NCI-H345 (cell line): ENCODE measurements around the gene PSAPL1.

Experiments used
- DNase-seq: peaks from one replicate; lab custom pipeline; 2025; lab: John Stamatoyannopoulos, UW

PSAPL1 gene, protein sequence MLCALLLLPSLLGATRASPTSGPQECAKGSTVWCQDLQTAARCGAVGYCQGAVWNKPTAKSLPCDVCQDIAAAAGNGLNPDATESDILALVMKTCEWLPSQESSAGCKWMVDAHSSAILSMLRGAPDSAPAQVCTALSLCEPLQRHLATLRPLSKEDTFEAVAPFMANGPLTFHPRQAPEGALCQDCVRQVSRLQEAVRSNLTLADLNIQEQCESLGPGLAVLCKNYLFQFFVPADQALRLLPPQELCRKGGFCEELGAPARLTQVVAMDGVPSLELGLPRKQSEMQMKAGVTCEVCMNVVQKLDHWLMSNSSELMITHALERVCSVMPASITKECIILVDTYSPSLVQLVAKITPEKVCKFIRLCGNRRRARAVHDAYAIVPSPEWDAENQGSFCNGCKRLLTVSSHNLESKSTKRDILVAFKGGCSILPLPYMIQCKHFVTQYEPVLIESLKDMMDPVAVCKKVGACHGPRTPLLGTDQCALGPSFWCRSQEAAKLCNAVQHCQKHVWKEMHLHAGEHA

DNA sequence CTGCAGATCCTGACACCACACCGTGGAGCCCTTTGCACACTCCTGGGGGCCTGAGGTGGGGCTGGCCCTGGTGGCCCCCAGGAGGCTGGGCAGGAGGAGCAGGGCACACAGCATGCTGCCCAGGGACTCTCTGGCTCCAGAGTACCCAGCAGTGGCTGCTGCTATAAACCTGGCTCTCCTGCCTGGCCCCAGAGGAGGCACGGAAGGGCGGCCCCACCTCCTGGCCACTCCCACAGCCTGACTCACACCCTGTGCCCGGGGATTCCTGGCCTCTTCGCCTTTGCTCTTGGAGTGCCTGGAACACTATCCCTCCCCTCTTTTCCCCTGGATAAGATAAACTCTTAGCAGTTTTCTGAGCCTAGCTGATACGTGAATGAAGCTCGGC, at the start of gene PSAPL1:
Gene PSAPL1 (minus strand): TSS at position 165 of the 385 bp plus-strand sequence. CDS start 51 bp downstream, at position 114.
- DNase-seq = peak; percentile 7

DNA sequence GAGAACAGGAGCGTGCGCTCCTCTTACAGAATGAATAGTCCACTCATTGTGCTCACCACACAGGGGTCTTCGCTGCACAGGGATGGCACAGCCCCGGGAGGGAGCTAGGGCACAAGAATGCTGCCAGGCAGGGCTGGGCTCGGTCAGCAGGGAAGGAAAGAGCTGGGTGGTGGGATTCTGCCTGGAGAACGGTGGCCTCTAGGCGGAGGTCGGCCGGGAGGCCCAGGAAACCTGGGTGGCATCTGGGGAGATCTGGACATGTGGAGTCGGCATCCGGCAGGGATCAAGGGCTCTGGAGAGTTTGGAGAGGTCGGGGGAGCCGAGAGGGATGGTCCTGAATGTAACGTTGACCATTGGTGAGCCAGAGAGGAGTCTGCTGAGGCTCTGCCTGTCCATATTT, 46.5 kb upstream of the PSAPL1 start:
- DNase-seq = no peak

DNA sequence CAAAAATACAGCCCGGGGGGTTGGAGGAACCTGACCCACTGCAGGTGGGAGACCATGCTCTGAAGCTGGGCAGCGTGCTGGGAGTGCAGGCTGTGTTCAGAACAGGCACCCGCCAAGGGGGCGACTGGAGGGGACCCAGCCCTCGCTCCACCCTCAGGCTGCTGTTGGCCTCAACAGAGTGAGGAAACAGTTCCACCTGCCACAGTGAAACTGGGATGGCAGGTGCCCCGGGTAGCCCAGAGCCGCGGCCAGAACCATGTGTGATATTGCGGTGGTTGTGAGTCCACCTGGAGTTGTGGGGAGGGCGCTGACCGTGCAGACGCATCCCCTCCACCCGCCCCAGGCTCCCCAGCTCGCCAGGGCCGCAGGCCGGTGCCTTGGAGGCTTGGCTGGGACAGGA, 45.7 kb upstream of the PSAPL1 start:
- no peak for DNase-seq

DNA sequence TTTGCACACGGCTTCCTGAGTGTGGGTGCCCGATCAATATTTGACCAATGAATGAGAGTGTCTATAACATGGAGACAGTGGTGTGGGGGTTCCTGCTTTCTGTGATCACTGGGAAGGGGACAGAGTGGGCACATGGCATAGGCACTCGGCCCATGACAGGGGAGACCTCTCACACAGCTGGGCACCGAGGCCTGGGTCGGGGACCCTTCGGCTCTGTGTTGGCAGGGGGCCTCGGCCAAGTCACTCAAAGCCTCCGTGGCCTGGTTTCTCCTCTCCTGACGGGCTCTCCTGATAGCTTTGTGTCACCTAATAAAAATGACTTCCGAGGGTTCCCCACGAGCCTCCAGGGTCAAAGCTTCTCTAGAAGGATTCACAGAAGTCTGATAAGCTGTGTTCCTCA, 43.9 kb upstream of the PSAPL1 start:
- no peak for DNase-seq

DNA sequence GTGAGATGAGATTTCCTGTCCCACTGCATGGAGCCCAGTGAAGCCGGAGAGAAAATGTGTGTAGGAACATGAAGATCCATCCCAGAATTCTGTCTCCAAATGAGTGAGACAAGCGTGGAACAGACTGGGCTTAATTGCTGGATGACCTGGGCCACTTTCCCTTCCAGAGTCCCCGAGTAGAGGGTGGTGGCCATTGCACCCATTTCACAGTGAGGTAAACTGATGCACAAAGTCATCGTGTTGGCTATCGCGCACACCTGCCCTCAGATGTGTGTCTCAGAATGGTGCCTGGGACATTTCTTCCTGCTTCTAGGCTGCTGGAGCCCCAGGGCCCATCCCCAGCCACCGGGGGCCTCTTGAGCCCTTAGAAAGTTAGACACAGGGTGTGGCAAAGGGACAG, 43.0 kb upstream of the PSAPL1 start:
- DNase-seq = no peak

DNA sequence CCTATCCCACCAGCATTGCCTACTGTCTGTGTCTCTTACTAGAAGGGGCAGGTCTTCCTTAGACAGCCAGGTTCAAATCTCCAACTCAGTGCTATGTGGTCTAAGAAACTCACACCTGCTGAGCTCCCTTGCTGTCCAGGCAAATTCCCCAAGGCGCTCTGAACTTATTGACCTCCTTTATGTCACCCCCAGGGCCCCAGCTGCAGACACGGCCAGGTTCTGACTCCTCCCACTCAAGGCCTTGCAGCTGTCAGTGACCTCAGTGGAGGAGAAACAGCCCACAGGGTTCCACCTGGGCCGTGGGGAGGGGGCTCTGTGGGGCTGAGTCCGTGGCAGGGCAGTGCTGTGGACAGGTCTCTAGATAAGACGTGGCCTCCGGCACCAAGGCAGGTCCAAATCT, 42.1 kb upstream of the PSAPL1 start:
- DNase-seq = no peak

DNA sequence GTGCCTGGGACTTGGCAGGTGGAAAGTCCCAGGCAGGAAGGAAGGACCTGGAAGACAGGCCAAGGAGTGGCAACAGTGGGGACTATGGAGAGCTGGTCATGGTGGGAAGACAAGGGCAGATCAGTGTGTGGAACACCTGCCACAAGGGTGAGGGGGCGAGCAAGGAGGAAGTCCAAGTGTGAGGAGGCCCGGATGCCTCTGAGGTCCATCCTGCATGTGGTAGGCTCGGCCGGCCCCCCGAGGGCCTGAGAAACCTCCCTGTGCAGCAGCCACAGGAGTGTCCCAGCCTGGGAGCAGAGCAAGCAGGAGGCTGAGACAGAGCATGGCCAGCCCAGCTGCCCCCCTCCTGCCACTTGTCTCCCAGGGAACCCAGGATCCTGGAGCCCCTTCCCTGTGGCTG, 40.5 kb upstream of the PSAPL1 start:
- DNase-seq = no peak

DNA sequence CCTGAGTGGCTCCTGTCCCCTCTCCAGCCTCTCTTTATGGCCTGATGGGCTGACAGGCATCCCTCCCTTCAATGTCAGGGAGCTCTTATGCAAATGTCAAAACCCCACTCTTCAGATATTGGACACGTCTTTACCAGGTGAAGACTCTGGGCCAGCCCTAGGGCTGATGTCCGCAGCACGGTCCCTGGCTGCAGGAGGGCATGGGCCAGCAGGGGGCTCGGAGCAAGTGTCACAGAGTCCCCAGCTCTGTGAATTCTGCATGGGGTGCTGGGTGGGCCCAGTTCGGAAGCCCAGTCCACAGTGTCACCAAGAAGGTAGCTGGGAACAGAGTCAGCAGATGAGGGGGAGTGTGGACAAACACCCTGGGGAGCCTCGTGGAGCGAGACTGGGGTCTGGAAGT, 39.6 kb upstream of the PSAPL1 start:
- DNase-seq = no peak

DNA sequence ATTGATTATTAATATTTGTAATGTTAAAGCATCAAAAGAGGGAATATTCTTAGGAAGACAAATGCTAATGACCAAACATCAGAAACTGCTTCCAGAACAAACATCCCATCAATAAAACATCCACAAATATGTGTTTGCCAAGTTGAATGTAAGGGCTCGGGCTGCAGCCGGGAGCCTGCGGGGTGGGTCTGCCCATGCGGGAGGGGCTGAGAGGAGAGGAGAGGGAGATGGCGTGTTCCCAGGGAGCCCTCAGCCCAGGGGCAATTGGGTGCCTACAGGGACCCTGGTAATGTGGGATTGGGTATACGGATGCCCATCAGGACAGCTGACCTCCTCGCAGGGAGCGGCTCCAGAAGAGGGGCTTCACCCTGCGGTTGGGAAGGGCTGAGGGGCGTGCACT, 38.4 kb upstream of the PSAPL1 start:
- DNase-seq = no peak

DNA sequence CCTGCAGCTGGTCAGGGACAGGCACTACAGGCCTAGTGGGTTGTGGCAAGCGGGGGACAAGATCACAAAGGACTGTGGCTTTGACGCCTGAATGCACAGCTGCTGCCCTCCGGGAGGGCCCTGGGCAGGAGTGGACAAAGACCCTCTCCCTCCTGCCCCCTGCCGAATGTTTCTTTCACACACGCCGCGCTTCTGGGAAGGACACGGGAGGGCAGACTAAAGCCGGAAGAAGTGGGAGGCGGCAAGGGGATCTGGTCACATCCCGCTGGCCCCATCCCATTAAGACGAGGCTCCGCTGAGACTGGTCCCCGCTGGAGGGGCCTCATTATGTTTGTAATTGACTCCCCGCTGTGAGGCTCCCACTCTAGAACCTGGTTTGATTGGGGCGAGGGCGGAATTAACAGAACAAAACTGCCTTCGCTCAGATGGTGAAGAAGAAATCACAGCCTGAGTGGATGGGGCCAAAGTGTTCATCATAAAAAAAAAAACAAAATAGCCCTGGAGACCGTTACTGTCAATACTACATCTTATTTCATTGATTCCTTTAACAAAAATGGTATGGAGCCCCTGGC, 37.8 kb upstream of the PSAPL1 start:
- no peak for DNase-seq

DNA sequence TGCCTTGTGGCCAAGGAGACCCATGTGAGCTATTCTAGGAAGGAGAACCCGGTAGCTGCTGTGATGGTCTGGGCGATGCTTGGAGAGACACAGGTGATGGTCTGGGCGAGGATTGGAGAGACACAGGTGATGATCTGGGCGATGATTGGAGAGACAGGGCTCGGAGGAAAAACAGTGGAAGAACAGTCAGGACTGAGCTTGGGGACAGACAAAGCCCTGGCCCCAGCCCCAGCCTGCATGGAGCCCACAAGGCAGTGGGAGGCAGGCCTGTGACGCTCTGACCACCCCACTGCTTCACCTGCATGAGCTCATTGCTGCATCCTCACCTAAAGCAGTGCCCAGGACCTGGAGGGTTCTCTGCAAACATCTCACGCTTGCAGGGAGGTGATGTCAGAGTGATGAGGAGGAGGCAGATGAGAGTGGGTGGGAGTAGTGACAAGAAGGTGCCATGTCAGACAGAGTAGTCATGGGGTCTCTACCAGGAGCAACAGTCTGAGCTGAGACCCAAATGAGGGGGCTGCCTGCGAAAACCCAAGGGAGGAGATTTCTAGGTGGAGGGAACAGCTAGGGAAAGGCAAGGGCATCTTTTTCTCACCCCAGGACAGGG, 35.9 kb upstream of the PSAPL1 start:
- no peak for DNase-seq

DNA sequence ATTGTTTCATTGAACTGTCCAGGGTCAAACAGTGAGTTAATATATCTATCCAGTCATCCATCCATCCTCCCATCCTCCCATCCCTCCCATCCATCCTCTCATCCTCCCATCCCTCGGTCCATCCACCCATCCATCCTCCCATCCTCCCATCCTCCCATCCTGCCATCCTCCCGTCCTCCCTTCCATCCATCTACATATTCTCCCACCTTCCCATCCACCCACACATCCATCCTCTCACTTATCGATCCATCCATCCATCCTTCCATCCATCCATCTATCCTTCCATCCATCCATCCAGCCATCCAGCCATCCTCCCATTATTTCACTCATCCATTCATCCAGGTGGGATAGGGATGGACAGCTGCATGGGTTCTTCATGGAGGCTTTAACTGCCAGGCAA, 35.4 kb upstream of the PSAPL1 start:
- DNase-seq = no peak

DNA sequence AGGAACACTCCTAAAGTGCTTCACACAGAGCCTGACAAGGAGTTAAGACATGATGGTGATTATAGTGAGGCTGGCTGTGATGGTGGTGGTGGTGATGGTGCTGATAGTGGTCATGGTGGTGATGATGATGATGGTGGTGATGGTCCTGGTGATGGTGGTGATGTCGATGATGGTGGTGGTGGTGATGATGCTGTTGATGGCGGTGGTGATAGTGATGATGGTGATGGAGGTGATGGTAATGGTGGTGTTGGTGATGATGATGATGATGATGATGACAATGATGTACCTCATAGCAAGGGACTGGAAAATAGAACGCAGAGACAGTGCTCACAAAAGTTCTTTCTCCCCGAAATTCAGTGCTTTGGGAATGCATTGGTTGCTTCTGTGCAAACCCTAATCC, 34.3 kb upstream of the PSAPL1 start:
- no peak for DNase-seq

DNA sequence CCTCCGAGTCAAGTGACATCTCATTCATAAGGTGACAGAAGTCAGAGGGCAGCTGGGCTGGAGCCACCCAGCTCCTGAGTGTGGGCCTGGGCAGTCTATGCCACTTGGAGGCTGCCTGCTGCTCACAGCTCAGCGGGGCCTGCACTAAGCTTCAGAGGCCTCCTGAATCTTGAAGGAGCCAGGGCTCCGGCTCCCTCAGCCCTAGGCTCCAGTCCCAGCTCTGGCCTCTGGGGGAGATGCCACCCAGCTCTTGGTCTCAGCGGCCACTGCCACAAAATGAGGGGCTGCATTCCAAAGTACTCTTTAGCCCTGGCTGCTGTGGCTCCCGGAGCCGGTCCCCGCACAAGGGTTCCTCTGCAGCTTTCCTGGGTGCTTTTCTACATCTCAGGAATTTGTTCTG, 32.7 kb upstream of the PSAPL1 start:
- DNase-seq = no peak

DNA sequence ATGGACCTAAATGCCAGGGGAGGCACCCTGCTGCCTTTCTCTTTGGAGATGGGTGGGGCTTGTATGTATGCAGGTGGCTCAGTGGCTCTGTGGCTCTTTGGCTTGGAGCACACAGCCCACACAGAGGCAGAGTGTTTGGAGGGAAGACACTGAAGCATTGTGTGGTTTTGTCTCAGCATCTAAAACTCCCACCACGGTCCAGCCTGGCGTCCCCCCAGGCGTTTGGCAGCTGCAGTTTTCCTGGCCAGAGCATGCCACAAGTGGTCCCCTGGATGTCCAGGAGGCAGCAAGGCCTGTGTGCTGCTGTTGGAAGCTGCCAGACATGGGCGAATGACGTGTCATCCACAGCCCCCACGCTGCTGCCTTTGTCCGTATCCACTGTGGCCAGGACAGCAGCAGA, 32.2 kb upstream of the PSAPL1 start:
- no peak for DNase-seq

DNA sequence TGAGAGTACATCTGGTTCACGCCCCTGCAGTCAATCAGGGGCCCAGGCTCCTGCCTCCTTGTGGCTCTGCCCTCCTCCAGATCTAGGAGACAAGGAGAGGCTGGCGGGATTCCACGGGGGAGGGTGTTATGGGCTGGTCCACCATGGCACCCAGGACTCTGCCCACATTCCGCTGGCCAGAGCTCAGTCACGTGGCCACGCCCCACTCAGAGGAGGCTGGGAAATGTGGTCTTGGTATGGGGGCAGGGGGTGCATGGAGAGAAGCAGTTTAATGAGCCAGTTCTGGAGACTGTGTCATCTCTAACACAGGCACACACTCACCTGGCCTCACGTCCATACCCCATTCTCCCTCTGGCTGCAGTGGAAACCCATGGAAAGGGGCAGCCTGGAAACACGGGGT, 31.5 kb upstream of the PSAPL1 start:
- DNase-seq = no peak

DNA sequence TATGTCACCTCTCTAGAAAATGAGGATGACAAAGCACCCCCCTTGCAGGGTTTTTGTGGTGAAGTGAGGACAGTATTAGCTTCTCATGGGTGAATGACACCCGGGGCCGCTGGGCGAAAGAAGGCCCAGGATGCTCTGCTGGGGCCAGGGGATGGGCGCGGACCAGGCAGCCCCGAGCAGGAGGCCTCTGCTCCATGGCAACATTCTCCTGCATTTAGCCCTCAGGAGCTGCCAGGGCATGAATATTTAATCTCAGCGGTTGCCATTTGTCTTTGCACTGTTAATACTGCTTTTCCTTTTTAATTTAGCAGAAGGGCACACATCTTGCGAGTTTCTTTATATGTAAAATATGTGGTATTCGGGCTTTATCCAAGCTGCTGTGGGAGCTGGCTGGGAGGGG, 30.3 kb upstream of the PSAPL1 start:
- no peak for DNase-seq

DNA sequence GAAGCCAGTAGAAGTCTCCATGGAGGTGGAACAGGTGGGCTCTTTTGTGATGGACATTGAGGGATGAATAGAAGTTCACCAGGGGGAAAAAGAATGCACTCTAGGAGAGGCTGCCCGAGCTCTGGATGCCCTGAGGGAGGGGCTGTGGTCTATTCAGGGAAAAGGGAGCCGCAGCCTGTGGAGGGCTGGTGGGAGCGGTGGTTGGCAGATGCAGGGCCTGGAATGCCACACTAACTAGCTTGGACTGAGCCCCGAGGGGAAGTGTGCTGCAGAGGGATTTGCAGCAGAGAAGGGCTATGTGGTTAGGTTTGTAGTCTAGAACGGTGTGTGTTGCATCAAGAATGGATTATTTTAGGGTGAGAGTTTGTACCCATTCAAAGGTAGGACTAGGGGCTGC, 29.5 kb upstream of the PSAPL1 start:
- DNase-seq = no peak

DNA sequence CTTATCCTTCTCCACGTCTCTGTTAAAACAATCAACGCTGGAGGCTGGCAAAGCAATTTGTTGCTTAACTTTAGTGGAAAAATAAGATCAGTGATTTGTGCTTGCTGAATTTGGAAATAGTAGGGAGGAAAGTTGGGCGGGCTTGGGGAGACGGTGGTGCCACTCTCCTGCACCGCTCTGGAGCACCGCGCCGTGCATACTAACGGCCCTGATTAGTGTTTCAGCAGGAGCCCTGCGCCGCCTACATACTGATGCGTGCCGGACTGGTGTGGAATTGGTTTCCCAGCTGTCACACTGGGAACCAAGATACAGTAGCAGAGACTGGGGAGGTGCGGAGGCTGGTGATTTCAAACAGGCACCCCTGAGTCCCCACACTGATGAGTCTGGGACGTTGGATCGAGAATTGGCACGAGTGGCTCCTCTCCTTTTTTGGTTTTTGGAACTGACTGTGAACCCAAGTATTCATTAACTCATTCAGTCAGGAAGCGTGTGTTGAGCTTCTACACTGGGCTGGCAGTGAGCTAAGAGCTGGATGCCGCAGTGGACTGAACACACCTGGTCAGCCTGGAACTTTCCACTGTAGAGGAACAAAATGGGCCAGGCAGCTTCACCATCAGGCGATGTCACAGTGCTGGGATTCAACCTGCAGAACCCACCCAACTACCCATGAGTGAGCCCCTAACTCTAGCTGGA, 29.0 kb upstream of the PSAPL1 start:
- DNase-seq = no peak

DNA sequence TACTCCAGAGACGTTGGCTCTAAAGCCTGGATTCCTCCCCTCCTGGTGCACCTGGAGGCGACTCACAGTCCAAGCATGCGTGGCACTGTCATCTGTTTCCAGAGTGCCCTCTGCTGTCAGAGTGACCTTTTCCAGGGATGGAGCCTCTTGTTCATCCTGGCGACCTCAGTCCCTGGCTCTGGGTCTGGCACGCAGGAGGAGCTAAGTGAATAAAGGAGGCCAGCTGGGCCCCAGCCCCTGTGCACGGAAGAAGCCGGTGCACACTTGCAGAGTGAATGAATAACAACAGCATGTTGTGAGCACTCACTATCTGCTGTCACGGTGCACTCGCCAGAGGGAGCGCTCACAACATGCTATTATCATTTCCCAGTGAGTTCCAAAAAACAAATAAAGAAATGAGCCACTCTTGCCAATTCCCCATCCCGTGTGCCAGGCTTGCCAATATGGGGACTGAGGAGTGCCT, 27.8 kb upstream of the PSAPL1 start:
- peak; percentile 64 for DNase-seq

DNA sequence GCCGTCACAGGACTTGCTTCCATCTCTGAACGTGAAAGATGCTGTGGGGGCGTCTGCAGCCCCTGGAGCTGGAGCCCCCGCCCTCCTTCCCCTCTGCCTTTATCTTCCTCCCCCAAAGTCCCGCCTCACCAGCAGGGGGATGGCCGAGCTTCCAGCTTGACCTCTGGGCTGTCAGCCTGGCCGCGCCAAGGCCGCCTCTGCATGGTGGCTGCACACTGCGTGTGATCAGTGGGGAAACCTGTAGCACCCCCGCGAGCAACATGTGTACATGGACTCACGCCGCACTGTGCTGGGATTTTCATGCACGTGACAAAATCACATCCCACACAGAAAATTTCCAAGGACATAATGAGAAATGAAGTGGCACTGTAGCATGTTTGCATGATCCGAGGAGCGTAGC, 26.5 kb upstream of the PSAPL1 start:
- no peak for DNase-seq

DNA sequence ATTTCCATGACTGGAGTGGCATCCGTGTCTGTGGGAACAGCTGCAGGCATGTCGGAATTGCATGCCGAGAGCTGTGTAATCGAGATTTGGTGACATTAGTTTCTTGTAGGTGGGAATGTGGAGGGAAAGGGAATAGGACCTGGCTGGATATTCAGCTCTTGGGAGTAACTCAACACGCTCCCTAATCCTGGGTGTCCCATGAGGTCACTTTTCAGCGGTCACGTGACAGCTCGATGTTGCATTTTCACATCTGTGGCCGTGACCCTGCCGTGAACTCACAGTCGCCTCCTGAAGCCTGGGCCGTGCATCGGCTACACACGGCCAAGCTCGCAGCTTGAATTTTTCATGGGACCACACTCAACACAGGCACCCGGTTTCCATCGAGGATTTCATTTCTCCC, 25.8 kb upstream of the PSAPL1 start:
- DNase-seq = no peak

DNA sequence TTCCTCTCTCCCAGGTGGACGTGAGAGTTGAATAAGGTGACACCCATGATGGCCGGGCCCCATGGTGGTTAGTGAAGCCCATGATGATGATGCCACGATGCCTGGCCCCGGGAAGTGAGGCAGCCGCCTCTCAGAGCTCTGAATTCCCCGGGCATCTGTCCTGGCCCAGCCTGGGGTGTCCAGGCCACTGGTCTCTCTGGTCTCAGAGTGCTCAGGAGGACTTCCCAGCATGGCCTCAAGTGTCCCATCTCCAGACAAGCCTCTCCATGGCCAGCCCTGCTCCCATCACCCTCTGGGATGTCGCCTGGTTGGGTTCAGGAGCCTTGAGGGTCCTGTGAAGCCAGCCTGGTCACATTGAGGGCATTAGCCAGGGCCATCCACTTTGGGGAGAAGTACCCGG, 24.7 kb upstream of the PSAPL1 start:
- DNase-seq = no peak
